Kidney epithelial cell (primary cell): ENCODE results near the gene SPEF1. TPM values are rescaled to one million over a fixed set of nuclear protein-coding genes. Genes with fewer than 3 reads are reported as not detected.

ENCODE experiments used
- DNase-seq: peaks from one replicate; pipeline ENCODE4 v3.0.0-alpha.2; 2010; ENCODE audit warnings: low read depth
- H3K27me3 ChIP-seq: 2 replicates; pipeline ENCODE4 v1.6.0; 2011; ENCODE audit warnings: low read length; ENCODE audit not compliant: control insufficient read depth, insufficient read depth
- H3K36me3 ChIP-seq: 2 replicates; pipeline ENCODE4 v1.5.1; 2011; ENCODE audit warnings: low read length; ENCODE audit not compliant: control insufficient read depth, insufficient read depth
- H3K4me3 ChIP-seq: 2 replicates; pipeline ENCODE4 v1.5.1; 2011; ENCODE audit warnings: low read depth, mild to moderate bottlenecking, control low read depth, low read length
- CTCF ChIP-seq: IDR thresholded peaks from 2 replicates; pipeline ENCODE4 v1.5.1; 2011; ENCODE audit warnings: mild to moderate bottlenecking, moderate library complexity, low read length, control low read depth, inconsistent platforms; ENCODE audit not compliant: insufficient read depth, poor library complexity, severe bottlenecking
- total RNA-seq: library from RNA; depleted of rRNA; stranded (reverse); fragments of >200 nt; gene quantifications from 2 replicates; pipeline ENCODE4 v1.2.3, GENCODE V29; 2015

SPEF1 gene
- total RNA-seq, 1 donor from 2014 or later: not detected

GRCh38 chr20:3798373-3798768 is 17.1 kb upstream of the SPEF1 start:
- Histone ChIP-seq H3K36me3 (peaks cover 1% of the 10 kb centered on the region), H3K4me3 (no peak overlapping the region)

GRCh38 chr20:3797592-3798372 is 16.5 kb upstream of the SPEF1 start:
- Histone ChIP-seq H3K36me3 (no peaks in the 10 kb centered on the region), H3K27me3 (no peaks in the 10 kb centered on the region), H3K4me3 (peak overlapping the region; percentile 83)
- no peak for TF ChIP-seq CTCF
- no peak for DNase-seq

More at GRCh38 chr20:3798373-3798768, 17.1 kb upstream of the SPEF1 start:
- DNase-seq: no peak
- no peaks in the 10 kb centered on the region for H3K27me3 ChIP-seq
- no peak for TF ChIP-seq CTCF

- Histone ChIP-seq H3K27me3 (no peaks in the 10 kb centered on the region), H3K36me3 (no peaks in the 10 kb centered on the region), H3K4me3 (peak overlapping the region; percentile 83)
- no peak for TF ChIP-seq CTCF
- no peak for DNase-seq
These were observed 15.9 kb upstream of the SPEF1 start for GRCh38 chr20:3797226-3797545.

GRCh38 chr20:3796477-3797225 is 15.4 kb upstream of the SPEF1 start:
- DNase-seq: no peak
- no peak for TF ChIP-seq CTCF
- no peaks in the 10 kb centered on the region for H3K27me3 ChIP-seq

GRCh38 chr20:3795511-3796468 is 14.5 kb upstream of the SPEF1 start, which contains the start of gene CDC25B:
CDC25B (plus strand) TSS chr20:3796310; CDS start chr20:3796532, 222 bp downstream.
- no peaks in the 10 kb centered on the region for H3K36me3 ChIP-seq
- no peaks in the 10 kb centered on the region for H3K27me3 ChIP-seq
- DNase-seq: no peak
- TF ChIP-seq CTCF: peak; percentile 34
- H3K4me3 ChIP-seq: peak within 1 kb of the TSS; percentile 83

More at GRCh38 chr20:3796477-3797225, 15.4 kb upstream of the SPEF1 start:
- Histone ChIP-seq H3K36me3 (no peaks in the 10 kb centered on the region), H3K4me3 (peak overlapping the region; percentile 83)
